Endothelial cell of umbilical vein (primary cell): Measurements from ENCODE around the gene ANKLE2. TPM values are rescaled to one million over a fixed set of nuclear protein-coding genes. Genes with fewer than 3 reads are reported as not detected.

Experiments used
- BruUV-seq: library from RNA; stranded (reverse); fragments of 400-500 nt; replicated peaks from 2 replicates; lab custom pipeline; 2021; lab: Mats Ljungman, UMichigan
- CTCF ChIA-PET: fragments of 300-600, 350-600 bp; sonication (Branson Sonifier 250); formaldehyde crosslinking; loops from one replicate; lab custom pipeline; 2021; ENCODE audit warnings: antibody characterized with exemption, inconsistent platforms; lab: Charles Lee
- POLR2A ChIA-PET: fragments of 300-600, 350-600 bp; sonication (Branson Sonifier 250); formaldehyde crosslinking; loops from one replicate; lab custom pipeline; 2021; ENCODE audit warnings: antibody characterized with exemption, inconsistent platforms; lab: Charles Lee
- DNase-seq: peaks from one replicate; pipeline ENCODE4 v3.0.0-alpha.2; 2011; ENCODE audit warnings: low read depth, low spot score
- FAIRE-seq: peaks from 2 replicates; lab custom pipeline; 2011; peaks lifted over from hg19 to GRCh38; lab: Jason Lieb, UNC
- H2AFZ ChIP-seq: 2 replicates; pipeline ENCODE4 v1.6.0; 2012; ENCODE audit warnings: low read depth, low read length, control low read depth, inconsistent platforms
- H3K27ac ChIP-seq: 2 replicates; pipeline ENCODE4 v1.5.1; 2011; ENCODE audit warnings: low read depth, mild to moderate bottlenecking, control low read depth, low read length, moderate library complexity; ENCODE audit not compliant: insufficient read depth
- H3K27me3 ChIP-seq, 2 experiments: 2 replicates each; pipeline versions ENCODE4 v1.6.0 to v1.6.1; 2011; ENCODE audit warnings: low read length in 2 of 2, mixed read lengths in 1 of 2; ENCODE audit not compliant: control insufficient read depth in 2 of 2, insufficient read depth in 2 of 2
- H3K36me3 ChIP-seq, 2 experiments: 2 replicates in 1 of 2; 3 replicates in 1 of 2; pipeline ENCODE4 v1.5.1; 2011; ENCODE audit warnings: low read length in 2 of 2, mild to moderate bottlenecking in 1 of 2, moderate library complexity in 1 of 2; ENCODE audit not compliant: control insufficient read depth in 2 of 2, insufficient read depth in 2 of 2; ENCODE audit errors: extremely low read depth in 1 of 2
- H3K4me1 ChIP-seq: 3 replicates; pipeline ENCODE4 v1.5.1; 2011; ENCODE audit warnings: mild to moderate bottlenecking, low read length; ENCODE audit not compliant: control insufficient read depth, insufficient read depth; ENCODE audit errors: extremely low read depth
- H3K4me2 ChIP-seq: 2 replicates; pipeline ENCODE4 v1.6.1; 2011; ENCODE audit warnings: low read length, control low read depth, mixed read lengths; ENCODE audit not compliant: insufficient read depth
- H3K4me3 ChIP-seq, 3 experiments: fragments of 200-600 bp in 1 of 3; sonication (generic), shearing (Covaris generic) in 1 of 3; replicated peaks in 1 of 3; 2 replicates each; pipeline ENCODE4 v1.5.1; 2011 to 2016; ENCODE audit warnings: control low read depth in 3 of 3, low read length in 3 of 3, mild to moderate bottlenecking in 2 of 3, inconsistent platforms in 1 of 3, low read depth in 1 of 3, moderate library complexity in 1 of 3; ENCODE audit not compliant: insufficient read depth in 1 of 3
- H3K79me2 ChIP-seq: 2 replicates; pipeline ENCODE4 v1.6.0; 2012; ENCODE audit warnings: low read length, inconsistent platforms; ENCODE audit not compliant: control insufficient read depth, insufficient read depth
- H3K9ac ChIP-seq: replicated peaks from 2 replicates; pipeline ENCODE3; 2011; ENCODE audit warnings: low read length, control low read depth; ENCODE audit not compliant: insufficient read depth; ENCODE audit errors: extremely low read depth
- H3K9me1 ChIP-seq: replicated peaks from 3 replicates; pipeline ENCODE4 v1.6.0; 2011; ENCODE audit warnings: mild to moderate bottlenecking, low read length; ENCODE audit not compliant: control insufficient read depth, insufficient read depth; ENCODE audit errors: extremely low read depth
- H3K9me3 ChIP-seq: replicated peaks from 2 replicates; pipeline ENCODE4 v1.5.1; 2012; ENCODE audit warnings: low read length, inconsistent platforms; ENCODE audit not compliant: control insufficient read depth, insufficient read depth
- H4K20me1 ChIP-seq: replicated peaks from 2 replicates; pipeline ENCODE3; 2011; ENCODE audit warnings: mild to moderate bottlenecking, low read length; ENCODE audit not compliant: control insufficient read depth, insufficient read depth; ENCODE audit errors: extremely low read depth
- CTCF ChIP-seq, 2 donors: IDR thresholded peaks; 1 replicate in 1 of 2; 2 replicates in 1 of 2; pipeline ENCODE4 v1.5.1; 2011; ENCODE audit warnings: low read length in 2 of 2, mild to moderate bottlenecking in 2 of 2, moderate library complexity in 2 of 2, control low read depth in 1 of 2, inconsistent platforms in 1 of 2, low read depth in 1 of 2; ENCODE audit not compliant: insufficient read depth in 1 of 2; ENCODE audit errors: extremely low read depth in 1 of 2
- EZH2 ChIP-seq: IDR thresholded peaks from 2 replicates; pipeline ENCODE4 v1.6.1; 2012; ENCODE audit warnings: borderline replicate concordance, low read depth, mild to moderate bottlenecking, moderate library complexity, low read length, inconsistent platforms; ENCODE audit not compliant: severe bottlenecking
- FOS ChIP-seq: IDR thresholded peaks from 2 replicates; pipeline ENCODE4 v1.6.1; 2011; ENCODE audit warnings: mild to moderate bottlenecking, low read length, moderate library complexity, borderline replicate concordance; ENCODE audit not compliant: insufficient read depth
- GATA2 ChIP-seq: IDR thresholded peaks from 2 replicates; pipeline ENCODE4 v1.7.0; 2011; ENCODE audit warnings: low read depth, mild to moderate bottlenecking, moderate library complexity, mixed read lengths, low read length; ENCODE audit not compliant: insufficient read length, insufficient read depth
- JUN ChIP-seq: IDR thresholded peaks from 2 replicates; pipeline ENCODE4 v1.6.1; 2011; ENCODE audit warnings: borderline replicate concordance, low read depth; ENCODE audit not compliant: insufficient read length, insufficient read depth
- MAX ChIP-seq: IDR thresholded peaks from 2 replicates; pipeline ENCODE4 v1.6.1; 2011; ENCODE audit not compliant: insufficient read depth, insufficient read length
- MYC ChIP-seq: IDR thresholded peaks from one replicate; pipeline ENCODE4 v1.6.1; 2011; ENCODE audit warnings: mild to moderate bottlenecking, low read depth, low read length
- POLR2A ChIP-seq: IDR thresholded peaks from 2 replicates; pipeline ENCODE4 v1.6.1; 2012; ENCODE audit warnings: low read depth, mild to moderate bottlenecking, control low read depth, low read length
- POLR2AphosphoS5 ChIP-seq: IDR thresholded peaks from 2 replicates; pipeline ENCODE4 v1.6.1; 2012; ENCODE audit warnings: low read depth, mild to moderate bottlenecking, control low read depth, low read length, moderate library complexity; ENCODE audit not compliant: insufficient read depth
- dilution Hi-C: fragments of 300-500 bp; cut with MboI; formaldehyde crosslinking; loops from one replicate; pipeline ENCODE4 v1.15.0; 2019; ENCODE audit warnings: low sequenced_read_pairs; ENCODE audit not compliant: extremely low pct_ligation_motif_present
- intact Hi-C: fragments of 100-400 bp; cut with micrococcal nuclease; formaldehyde crosslinking; loops from one replicate; pipeline ENCODE4 v1.10.0; 2022
- polyA plus RNA-seq, 4 experiments: library from polyadenylated mRNA; depleted of rRNA in 3 of 4; stranded (reverse) in 3 of 4; unstranded in 1 of 4; fragments of >200 nt; gene quantifications; 2 replicates each; pipeline versions ENCODE4 v1.2.1 to v1.2.3, GENCODE V29; 2011 to 2012; ENCODE audit warnings: missing spikeins in 1 of 4
- total RNA-seq: library from RNA; stranded (reverse); gene quantifications from 2 replicates; pipeline ENCODE4 v1.2.3, GENCODE V29; 2021

ANKLE2 gene
- total and polyA plus RNA-seq, 2 donors (not counting 3 experiments of a cell fraction or from before 2014, with no cell fraction given) = 75.8 to 112 TPM

GRCh38 chr12:132713123-132713522, 48.5 kb downstream of the ANKLE2 start:
- intact Hi-C loops = no loop called here
- no peak overlapping the region for H3K4me3 ChIP-seq
- no peaks in the 10 kb centered on the region for H3K27me3 ChIP-seq
- no peak overlapping the region for H2AFZ ChIP-seq
- no peak overlapping the region for H3K9ac ChIP-seq
- peaks cover 5% of the 10 kb centered on the region for H3K4me1 ChIP-seq
- H3K79me2 ChIP-seq = peaks cover 40% of the 10 kb centered on the region
- TF ChIP-seq EZH2 (no peak), POLR2A (no peak), MYC (no peak), FOS (no peak), GATA2 (no peak), CTCF (IDR thresholded peaks at IDR 0.05; ENCODE audit: extremely low read depth in 1 of 2, insufficient read depth in 1 of 2, low read depth in 1 of 2, low read length in 2 of 2) (no peak), JUN (no peak), POLR2AphosphoS5 (no peak), MAX (no peak)
- no TSS peak for BruUV-seq
- H3K9me3 ChIP-seq = no peaks in the 10 kb centered on the region
- H3K4me2 ChIP-seq = no peak overlapping the region
- H3K36me3 ChIP-seq = peaks cover 0 to 16% of the 10 kb centered on the region in 2 experiments
- H3K27ac ChIP-seq = no peak overlapping the region
- DNase-seq (no peak), FAIRE-seq (no peak)
- no peaks in the 10 kb centered on the region for H4K20me1 ChIP-seq
- no peaks in the 10 kb centered on the region for H3K9me1 ChIP-seq
- POLR2A ChIA-PET = no interaction called here
- CTCF ChIA-PET = no interaction called here
- dilution Hi-C loops = no loop called here
